T-helper 9 cell (primary cell): Measurements from ENCODE around the gene LEMD1.

Experiments
- DNase-seq: peaks from one replicate; pipeline ENCODE4 v3.0.0-alpha.2; 2020
- total RNA-seq, 2 donors: gene quantifications; one replicate each; lab custom pipeline; 2026; lab: John Stamatoyannopoulos, UW

The LEMD1 gene
- total RNA-seq = 0 reads per million in 2 donors

DNA sequence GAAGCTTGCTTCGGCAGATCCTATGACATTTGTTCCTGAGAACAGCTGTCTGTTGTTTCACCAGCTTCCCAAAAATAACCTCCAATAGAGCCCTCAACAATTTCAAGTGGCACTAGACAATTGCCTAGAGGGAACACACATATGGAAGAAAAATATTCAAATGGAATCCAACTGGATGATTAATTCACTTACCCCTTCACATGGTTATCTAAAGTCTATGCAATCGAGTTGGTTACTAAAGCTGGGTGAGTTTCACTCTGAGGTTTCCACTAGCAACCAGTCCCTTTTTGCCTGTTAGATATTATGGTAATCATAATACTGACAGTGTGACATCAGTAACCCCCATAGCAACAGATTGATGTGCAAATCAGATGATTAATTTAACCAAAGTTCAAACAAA lies at the start of gene LEMD1:
Gene LEMD1, minus strand, starts transcription at position 259 of the 400 bp plus-strand sequence. CDS start 1,520 bp downstream, outside the sequence.
- DNase-seq = no peak

DNA sequence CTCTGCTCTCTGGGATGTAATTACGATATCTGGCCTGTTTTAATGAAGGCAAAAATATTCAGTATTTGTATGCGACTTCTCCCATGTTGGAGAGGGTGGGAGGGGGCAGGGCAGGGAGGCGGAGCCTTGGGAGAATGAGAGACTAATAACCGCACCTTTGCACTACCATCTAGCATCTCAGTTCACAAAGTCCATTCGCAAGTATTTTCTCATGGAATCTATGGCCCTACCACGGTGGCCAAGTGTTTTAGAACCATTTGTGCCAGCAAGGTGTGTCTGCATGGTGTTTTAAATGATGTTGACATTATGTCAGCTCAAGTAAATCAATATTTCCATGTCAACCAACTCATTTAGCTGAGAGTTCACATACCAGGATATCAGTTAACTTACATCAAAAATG lies 48.3 kb upstream of the LEMD1 start:
- no peak for DNase-seq

DNA sequence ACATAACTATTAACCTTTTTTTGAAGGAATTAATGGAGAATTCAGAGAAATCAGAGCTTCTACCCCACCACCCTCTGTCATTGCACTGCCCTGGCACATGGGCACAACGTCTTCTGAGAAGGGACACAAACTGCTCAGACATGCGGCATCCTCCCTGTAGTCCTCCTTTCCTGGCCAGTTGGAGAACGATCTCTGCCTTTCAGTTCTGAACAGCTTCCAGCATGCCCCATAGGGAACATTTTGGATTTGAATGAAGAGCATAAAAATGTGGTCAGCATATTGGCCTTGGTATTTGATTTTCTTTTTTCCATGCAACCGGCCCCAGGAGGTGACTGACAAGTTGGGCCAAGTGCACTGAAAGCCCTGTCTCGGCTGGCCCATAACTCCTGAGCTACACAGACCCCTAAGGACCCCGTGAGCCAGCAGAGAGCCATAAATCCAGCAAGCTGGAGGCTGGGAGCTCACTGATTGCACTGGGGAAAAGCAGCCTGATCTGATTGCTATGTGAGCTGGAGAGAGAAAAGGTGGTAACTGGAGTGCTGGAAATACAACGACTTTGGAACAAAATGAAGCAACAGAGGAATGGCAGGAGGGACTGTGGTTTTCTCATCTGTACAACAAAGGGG lies 44.9 kb upstream of the LEMD1 start:
- no peak for DNase-seq

GRCh38 chr1:205465392-205465791 lies 43.5 kb upstream of the LEMD1 start:
- DNase-seq = no peak

DNA sequence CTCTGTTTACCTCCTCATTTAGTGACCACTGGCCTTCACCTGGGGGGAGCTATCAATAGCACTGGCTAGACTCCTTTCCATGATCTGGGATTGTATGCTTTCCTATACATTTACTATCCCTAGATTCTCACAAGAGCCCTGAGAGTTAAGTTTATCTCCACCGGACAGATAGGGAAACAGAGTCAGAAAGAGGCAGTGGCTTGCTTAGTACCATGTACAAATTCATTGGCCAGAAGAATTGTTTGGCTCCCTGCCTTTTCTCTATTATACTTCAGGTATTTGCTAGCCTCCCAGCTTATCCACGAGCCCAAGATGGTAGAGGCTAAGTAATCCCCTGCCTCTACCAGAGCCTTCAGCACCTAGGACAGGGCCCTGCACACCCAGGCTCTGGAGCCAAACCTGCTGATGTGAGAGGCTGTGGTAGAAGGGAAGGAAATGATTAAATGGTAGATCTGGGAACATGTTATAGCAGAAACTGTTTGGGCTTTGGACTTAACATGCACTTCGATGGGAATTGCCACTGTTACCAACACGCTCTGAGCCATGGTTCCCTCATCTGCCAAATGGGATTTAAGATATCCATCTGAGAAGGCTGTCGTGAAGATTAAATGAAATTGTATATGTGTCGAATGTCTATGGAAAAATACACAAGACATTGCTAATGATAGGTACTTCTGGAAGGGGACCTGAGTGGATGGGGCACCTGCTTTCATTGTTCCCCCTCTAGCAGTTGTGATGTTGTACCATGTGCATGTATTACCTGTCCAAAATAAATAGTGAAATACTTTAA lies 37.1 kb upstream of the LEMD1 start:
- DNase-seq = no peak

DNA sequence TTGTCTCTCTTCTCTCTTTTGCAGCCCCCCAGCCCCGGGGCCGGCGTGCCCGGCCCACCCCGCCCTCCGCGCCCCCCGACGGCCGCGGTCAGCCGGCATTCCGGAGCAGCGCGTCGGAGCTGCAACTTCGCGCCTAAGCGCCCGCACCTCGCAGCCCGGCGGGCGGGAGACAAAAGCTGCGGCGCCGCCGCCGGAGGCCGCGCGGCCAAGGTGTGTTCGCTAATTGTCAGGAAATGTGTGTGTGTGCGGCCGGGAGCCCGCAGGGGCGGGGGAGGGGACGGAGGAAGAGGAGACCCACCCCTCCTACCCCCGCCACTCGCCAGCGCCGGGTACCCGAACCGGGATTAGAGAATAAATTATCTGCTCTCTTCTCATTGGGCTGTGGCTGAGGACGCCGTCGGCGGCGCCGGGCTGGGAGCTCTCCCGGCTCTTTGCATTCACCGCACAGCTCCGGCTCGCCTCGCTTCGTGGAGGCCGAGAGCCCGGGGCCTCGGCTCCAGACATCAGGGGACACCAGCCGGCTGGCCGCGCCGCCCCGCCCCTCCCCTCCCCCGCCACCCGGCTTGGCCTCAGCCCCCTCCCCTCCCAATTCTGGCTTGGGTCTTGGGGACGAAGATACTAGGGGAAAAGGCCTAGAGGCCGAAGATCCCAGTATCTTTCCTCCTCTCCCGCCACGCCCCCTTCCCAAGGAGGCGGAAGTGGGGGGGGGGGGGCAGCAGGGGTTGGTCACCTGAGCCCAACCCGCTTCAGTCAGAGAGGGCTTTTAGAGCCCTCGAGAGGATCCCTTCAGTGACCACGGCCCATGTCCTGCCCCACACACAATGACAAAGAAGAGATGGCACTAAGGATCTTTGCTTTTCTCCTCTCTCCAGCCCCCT lies 35.3 kb upstream of the LEMD1 start:
- no peak for DNase-seq

DNA sequence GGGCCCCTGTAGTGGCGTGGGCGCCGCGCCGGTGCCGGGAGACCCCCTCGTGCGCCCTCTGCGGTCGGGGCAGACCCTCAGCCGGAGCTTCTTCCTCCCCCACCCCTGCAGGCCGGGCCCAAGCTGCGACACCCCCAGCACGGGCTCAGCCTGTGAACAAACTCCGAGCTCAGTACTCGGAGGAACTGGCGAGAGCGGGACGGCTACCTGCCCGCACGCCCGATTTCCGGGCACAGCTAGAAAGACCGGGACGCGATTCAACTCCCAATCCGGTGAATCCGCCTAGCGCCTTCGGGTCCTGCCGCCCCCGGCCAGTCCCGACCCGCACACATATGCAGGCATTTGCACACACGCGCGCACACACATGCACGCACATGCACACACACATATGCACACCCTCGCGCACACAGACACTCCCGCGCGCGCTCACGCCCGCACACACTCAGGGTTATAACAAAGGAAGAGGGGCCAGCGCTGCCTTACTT lies 34.6 kb upstream of the LEMD1 start:
- DNase-seq = no peak

DNA sequence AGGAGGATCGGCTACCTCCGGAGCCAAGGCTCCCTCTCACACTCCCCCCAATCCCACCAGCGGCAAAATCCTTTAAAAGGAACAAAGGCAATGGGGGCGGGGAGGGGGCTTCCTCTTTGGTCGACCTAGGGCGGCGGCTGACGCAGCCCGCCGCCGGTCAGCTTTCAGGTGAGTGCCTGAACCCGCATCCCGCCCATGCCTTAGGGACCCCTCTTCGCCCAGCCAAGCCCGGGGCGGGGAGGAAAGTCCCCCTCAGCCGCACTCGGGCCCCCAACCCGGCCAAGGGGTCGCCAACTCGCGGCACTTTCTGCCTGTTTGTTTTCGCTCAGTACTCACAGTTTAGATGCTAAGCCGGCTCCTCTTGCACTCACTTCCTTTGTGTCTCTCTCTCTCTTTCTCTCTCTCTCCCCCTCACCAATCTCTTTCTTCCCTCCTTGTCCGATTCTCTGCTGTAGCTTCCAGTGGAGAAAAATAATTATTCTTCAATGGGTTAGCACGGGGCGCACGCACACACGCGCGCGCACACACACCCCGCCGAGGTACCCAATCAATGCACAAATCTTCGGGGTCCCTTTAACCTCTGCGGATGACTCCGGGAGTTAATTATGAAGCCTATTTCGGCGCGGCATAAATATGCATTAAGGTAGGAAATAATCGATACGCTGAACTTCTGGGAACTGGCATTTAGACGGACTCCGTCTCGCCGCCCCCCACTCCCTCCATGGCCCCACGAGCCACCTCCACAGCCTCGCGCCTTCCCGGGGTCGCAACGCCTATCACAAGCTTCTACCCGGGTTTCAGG lies 33.9 kb upstream of the LEMD1 start, which contains the start of gene BLACAT1:
Gene BLACAT1, minus strand, starts transcription at position 465 of the 802 bp plus-strand sequence.
- no peak for DNase-seq

DNA sequence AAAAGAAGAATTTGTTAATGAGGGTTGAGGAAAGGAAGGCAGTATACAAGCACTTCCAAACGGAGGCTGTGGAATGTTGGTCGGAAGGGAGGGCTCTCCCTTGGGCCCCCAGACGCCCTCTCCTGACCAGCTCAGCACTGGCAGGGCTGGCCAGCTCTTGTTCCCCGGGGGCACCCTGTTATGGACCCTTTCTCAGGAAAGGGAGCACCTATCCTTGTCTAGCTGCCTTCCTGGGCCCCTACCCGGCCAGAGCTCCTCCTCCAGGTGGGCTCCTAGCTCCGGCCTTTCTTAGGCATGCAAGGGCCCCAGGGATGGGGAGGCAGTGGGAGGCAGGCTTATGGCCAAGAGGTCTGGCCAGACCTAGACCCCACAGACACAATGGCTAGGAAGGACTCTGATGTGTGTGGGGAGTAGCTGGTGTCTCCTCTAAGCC lies 33.1 kb upstream of the LEMD1 start:
- no peak for DNase-seq

- no peak for DNase-seq
Observed at GRCh38 chr1:205453466-205453865, 31.6 kb upstream of the LEMD1 start.

DNA sequence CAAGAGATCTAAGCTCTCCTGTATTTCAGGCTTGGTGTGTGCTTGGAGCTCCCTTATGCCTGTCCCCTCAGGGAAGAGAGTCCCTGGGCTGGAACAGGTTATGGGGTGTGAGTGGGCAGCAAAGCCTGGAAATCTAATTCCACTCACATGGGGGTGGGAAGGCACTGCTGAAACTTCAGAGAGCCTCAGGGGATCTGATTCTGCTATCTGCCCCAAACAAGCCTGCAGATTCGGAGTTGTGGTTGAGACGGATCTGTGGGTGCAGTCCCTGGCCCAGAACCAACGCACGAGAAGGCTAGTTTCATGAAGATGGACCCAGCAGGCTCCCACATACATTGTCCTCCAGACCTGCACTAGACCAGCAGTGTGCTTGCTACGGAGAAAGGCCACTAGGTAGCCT lies 31.1 kb upstream of the LEMD1 start:
- DNase-seq = no peak

DNA sequence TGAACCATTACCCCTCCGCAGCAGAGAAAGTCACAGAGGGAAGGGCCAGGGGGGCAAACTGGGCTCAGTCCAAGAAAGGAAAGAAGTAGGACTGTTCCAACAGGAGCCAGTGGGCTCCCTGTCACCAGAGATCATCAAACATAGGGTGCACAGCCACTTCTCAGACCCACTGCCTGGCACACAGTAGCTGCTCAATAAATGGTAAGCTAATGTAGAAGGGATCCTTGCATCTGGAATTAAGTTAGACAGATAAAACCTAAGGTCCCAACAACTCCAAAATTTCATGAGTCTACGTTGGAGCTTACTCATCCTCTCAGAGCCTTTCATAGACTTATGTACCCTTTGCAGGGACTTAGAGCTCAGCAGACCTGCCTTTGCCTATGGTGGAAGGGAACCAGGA lies 30.5 kb upstream of the LEMD1 start:
- no peak for DNase-seq

DNA sequence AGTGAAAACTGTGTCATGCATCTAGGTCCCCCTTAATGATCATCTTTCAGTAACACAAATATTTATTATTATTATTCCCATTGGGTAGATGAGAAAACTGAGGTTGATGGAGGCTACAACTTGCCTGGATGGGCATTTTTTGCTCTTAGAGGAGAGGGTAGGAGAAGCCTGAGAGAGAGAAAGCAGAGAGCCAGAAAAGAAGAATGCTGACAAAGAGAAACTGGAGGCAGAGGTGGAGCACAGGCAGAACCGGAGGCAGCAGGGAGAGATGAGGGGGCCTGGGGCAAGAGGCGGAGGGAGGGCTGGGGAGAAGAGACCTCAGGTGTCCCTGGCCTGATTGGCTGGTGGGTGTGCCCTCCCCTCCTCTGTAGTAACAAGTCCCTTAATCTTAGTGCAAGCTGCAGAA lies 29.9 kb upstream of the LEMD1 start:
- no peak for DNase-seq

- DNase-seq = no peak
Observed at GRCh38 chr1:205451202-205451601, 29.3 kb upstream of the LEMD1 start.

DNA sequence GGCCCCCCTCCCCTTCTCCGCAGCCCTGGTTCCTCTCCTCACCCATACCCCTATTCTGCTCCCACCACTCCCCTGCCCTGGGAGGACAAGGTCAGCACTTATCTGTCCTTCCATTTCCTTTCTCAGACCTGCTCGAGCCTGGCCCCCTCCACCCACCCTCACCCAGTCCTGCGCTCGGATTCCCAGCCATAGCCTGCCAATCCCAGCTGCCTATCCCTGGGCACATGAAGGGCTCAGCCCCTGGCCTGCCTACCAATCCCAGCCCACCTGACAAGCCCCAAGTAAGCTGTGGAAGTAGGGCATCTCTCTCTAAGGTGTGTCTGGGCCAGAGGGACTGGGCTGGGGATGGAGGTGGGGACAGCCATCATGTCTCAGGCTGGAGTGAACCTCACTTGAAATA lies 28.6 kb upstream of the LEMD1 start:
- no peak for DNase-seq

- no peak for DNase-seq
Observed at GRCh38 chr1:205449750-205450443, 28.0 kb upstream of the LEMD1 start.

- no peak for DNase-seq
Observed at GRCh38 chr1:205449254-205449749, 27.4 kb upstream of the LEMD1 start.

DNA sequence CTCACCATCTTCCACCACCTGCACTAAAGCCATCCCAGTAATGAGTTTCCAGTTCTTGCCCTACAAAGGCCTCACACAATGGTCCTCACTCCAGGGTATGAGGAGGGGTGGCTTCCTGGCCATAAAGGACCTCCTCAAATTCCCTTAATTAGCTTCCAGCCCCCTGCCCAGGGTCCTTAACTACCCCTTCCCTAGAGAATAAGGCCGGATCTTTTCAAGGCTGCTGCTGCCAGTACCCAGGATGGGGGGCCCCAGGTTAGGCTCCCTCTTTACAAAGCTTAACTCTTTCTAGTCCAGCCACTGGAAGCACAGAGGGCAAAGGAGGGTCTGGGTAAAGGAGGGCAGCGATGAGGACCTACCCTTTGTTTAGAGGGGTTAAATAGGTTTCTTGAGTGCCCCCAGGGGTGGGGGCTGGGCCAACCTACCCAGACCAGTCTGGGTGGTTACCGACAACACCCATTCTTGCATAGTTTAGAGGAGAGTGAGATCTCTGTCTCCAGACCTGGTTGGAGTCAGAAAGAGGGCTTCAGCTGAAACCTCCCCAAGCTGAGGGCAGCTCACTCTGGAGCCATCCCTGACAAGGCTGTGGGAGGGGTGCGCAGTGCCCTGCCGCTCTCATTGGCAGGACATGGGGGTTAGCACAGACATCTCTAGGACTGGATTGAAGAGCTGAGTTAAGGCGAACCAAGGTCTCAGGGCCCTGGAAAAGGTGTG lies 26.8 kb upstream of the LEMD1 start:
- no peak for DNase-seq

DNA sequence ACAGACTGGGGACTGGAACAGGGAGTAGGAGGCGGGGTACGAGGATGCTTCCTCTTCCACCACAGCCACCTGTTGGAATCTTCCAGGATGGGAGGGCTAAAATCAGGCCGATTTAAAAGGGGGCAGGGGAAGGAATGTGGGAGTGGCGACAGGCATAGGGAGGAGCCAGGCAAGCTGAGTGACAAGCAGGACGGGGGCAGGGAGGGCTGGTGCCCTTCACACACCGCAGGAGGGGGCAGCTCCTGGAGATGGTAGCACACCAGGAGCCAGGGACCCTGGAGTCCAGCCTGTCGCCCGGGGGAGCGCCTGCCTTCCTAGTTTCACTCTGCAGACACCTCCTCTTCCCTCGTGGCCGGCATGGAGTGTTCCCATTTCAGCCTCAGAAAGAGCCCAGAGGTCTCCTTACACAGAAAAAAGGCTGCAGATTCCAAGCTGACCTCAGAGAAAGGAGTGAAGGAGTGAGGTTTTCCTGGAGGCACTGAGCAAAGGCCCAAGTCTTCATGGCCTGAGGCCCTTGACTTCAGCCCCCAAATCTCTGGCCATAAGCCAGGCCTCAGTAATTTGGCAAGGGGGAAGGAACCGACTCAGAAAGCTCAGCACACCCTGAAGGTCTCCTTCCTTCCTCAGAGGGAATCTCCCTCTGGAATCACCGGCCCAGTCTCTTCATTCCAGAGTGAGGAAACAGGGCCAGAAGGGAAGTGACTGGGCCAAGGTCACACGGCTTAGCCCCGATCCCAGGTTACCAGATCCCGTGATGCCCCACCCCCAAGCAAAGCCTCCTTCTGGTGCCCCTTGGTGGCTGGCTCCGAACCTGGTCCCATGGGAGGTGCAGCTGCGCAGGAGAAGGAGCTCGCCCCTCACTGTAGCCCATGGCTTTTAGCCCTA lies 25.8 kb upstream of the LEMD1 start:
- DNase-seq = no peak

DNA sequence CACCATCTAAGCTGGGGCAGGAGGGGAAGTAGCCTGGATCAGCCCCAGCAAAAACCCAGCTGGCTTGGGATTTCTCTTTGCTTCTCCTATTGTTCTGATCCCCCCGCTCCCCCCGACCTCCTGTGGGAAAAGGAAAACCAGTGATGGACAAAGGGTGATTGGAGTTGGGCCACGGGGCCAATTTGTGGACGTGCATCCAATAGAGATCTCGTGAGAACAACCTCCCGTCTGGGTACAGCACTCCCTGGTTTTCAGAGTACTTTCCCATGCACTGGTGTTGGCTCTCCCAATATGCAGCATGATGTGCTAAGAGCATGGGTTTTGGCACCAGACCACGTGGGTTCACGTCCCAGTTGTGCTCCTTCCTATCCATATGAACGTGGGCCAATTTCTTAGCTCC lies 25.0 kb upstream of the LEMD1 start:
- no peak for DNase-seq
